ENCODE data around the gene XYLT1.

XYLT1 gene

GRCh38 chr16:17408955-17409441, 61.8 kb downstream of the XYLT1 start:
- Histone ChIP-seq H3K4me2 (ENCODE audit: low read length) (peak overlapping the region; percentile 40), H3K79me2 (ENCODE audit: control insufficient read depth, low read length) (peaks cover 27% of the 10 kb centered on the region), H3K27ac (ENCODE audit: low read depth, low read length) (no peak overlapping the region), H3K27me3 (ENCODE audit: control insufficient read depth, low read length) (no peaks in the 10 kb centered on the region), H3K4me3 (ENCODE audit: low read length) (no peak overlapping the region; the same call in 1 of the 2 replicates), H3K9me3 (ENCODE audit: control insufficient read depth, insufficient read depth, low read length) (no peaks in the 10 kb centered on the region), H3F3A (ENCODE audit: control insufficient read depth, insufficient read depth) (no peaks in the 10 kb centered on the region), H4K20me1 (ENCODE audit: control insufficient read depth, insufficient read depth, low read depth, low read length) (peaks cover 3% of the 10 kb centered on the region; the same call in 1 of the 2 replicates), H3K4me1 (ENCODE audit: control insufficient read depth, low read length) (peaks cover 41% of the 10 kb centered on the region), H3K9me2 (replicated peaks; ENCODE audit: control insufficient read depth, low read length) (no peaks in the 10 kb centered on the region), H3K36me3 (ENCODE audit: control insufficient read depth, low read length) (no peaks in the 10 kb centered on the region; the same call in 1 of the 2 replicates)
- TF ChIP-seq EZH2phosphoT487 (IDR thresholded peaks at IDR 0.05; ENCODE audit: borderline replicate concordance, low read length) = no peak
- TF ChIP-seq CTCF (IDR thresholded peaks at IDR 0.05; ENCODE audit: low read depth, low read length, poor library complexity, severe bottlenecking) = no peak

GRCh38 chr16:17408296-17408695, 62.5 kb downstream of the XYLT1 start:
- no peaks in the 10 kb centered on the region for H3K9me3 ChIP-seq (ENCODE audit: control insufficient read depth, insufficient read depth, low read length)
- H3K36me3 ChIP-seq (ENCODE audit: control insufficient read depth, low read length) = no peaks in the 10 kb centered on the region; the same call in 1 of the 2 replicates
- no peaks in the 10 kb centered on the region for H3K27me3 ChIP-seq (ENCODE audit: control insufficient read depth, low read length)
- H3K4me2 ChIP-seq (ENCODE audit: low read length) = no peak overlapping the region
- H3K4me1 ChIP-seq (ENCODE audit: control insufficient read depth, low read length) = peaks cover 34% of the 10 kb centered on the region
- TF ChIP-seq EZH2phosphoT487 (IDR thresholded peaks at IDR 0.05; ENCODE audit: borderline replicate concordance, low read length) (no peak), CTCF (IDR thresholded peaks at IDR 0.05; ENCODE audit: low read depth, low read length, poor library complexity, severe bottlenecking) (no peak)
- no peaks in the 10 kb centered on the region for H3F3A ChIP-seq (ENCODE audit: control insufficient read depth, insufficient read depth)
- H4K20me1 ChIP-seq (ENCODE audit: control insufficient read depth, insufficient read depth, low read depth, low read length) = peaks cover 3% of the 10 kb centered on the region; the same call in 1 of the 2 replicates
- peaks cover 20% of the 10 kb centered on the region for H3K79me2 ChIP-seq (ENCODE audit: control insufficient read depth, low read length)
- no peak overlapping the region for H3K4me3 ChIP-seq (ENCODE audit: low read length)
- H3K27ac ChIP-seq (ENCODE audit: low read depth, low read length) = no peak overlapping the region
- H3K9me2 ChIP-seq (replicated peaks; ENCODE audit: control insufficient read depth, low read length) = no peaks in the 10 kb centered on the region

- no peak overlapping the region for H3K27ac ChIP-seq (ENCODE audit: low read depth, low read length)
- no peak overlapping the region for H3K4me2 ChIP-seq (ENCODE audit: low read length)
These were observed 63.4 kb downstream of the XYLT1 start for GRCh38 chr16:17407321-17407720.

More at GRCh38 chr16:17407321-17407720, 63.4 kb downstream of the XYLT1 start:
- Histone ChIP-seq H4K20me1 (ENCODE audit: control insufficient read depth, insufficient read depth, low read depth, low read length) (peaks cover 3% of the 10 kb centered on the region; the same call in 1 of the 2 replicates), H3K9me2 (replicated peaks; ENCODE audit: control insufficient read depth, low read length) (no peaks in the 10 kb centered on the region), H3F3A (ENCODE audit: control insufficient read depth, insufficient read depth) (no peaks in the 10 kb centered on the region), H3K9me3 (ENCODE audit: control insufficient read depth, insufficient read depth, low read length) (no peaks in the 10 kb centered on the region), H3K4me1 (ENCODE audit: control insufficient read depth, low read length) (peaks cover 28% of the 10 kb centered on the region), H3K4me3 (ENCODE audit: low read length) (no peak overlapping the region), H3K27me3 (ENCODE audit: control insufficient read depth, low read length) (no peaks in the 10 kb centered on the region), H3K79me2 (ENCODE audit: control insufficient read depth, low read length) (peaks cover 11% of the 10 kb centered on the region), H3K36me3 (ENCODE audit: control insufficient read depth, low read length) (no peaks in the 10 kb centered on the region)
- TF ChIP-seq EZH2phosphoT487 (IDR thresholded peaks at IDR 0.05; ENCODE audit: borderline replicate concordance, low read length) (no peak), CTCF (IDR thresholded peaks at IDR 0.05; ENCODE audit: low read depth, low read length, poor library complexity, severe bottlenecking) (no peak)

Measured in DOHH2 (cell line).